ACC112 (cell line): ENCODE measurements around the gene ANKS1B.
"Not testable (repeated sequence)": the region's sequence is repeated elsewhere in the genome, so short reads cannot be mapped to it uniquely, and the experiment has no call there.

Experiments used
- H2AFZ ChIP-seq: fragments of 200-600 bp; sonication (generic); one replicate; pipeline ENCODE4 v1.6.0; 2017; ENCODE audit warnings: antibody characterized with exemption, low read length; ENCODE audit not compliant: unreplicated experiment
- H3K27ac ChIP-seq: fragments of 200-600 bp; sonication (generic); 2 replicates; pipeline ENCODE4 v1.5.1; 2014; ENCODE audit warnings: low read depth, mild to moderate bottlenecking, antibody characterized with exemption, low read length, moderate library complexity
- H3K27me3 ChIP-seq: fragments of 200-600 bp; sonication (generic); 2 replicates; pipeline ENCODE4 v1.6.1; 2014; ENCODE audit warnings: mild to moderate bottlenecking, antibody characterized with exemption, low read length, moderate library complexity, mixed read lengths; ENCODE audit not compliant: insufficient read depth
- H3K36me3 ChIP-seq: fragments of 200-600 bp; sonication (generic); 2 replicates; pipeline ENCODE4 v1.6.1; 2016; ENCODE audit warnings: mild to moderate bottlenecking, antibody characterized with exemption, low read length, moderate library complexity, mixed read lengths; ENCODE audit not compliant: insufficient read depth
- H3K4me1 ChIP-seq: fragments of 200-600 bp; sonication (generic); one replicate; pipeline ENCODE4 v1.6.1; 2016; ENCODE audit warnings: low read length, mixed read lengths; ENCODE audit not compliant: insufficient read depth, unreplicated experiment, control insufficient read depth
- H3K4me3 ChIP-seq: fragments of 200-600 bp; sonication (generic); 2 replicates; pipeline ENCODE4 v1.5.1; 2014; ENCODE audit warnings: mild to moderate bottlenecking, low read depth, low read length
- H3K79me2 ChIP-seq: fragments of 200-600 bp; sonication (generic); one replicate; pipeline ENCODE4 v1.6.0; 2016; ENCODE audit warnings: low read length; ENCODE audit not compliant: control insufficient read depth, unreplicated experiment, insufficient read depth

The ANKS1B gene

GRCh38 chr12:98769068-98769467 is 1215.7 kb downstream of the ANKS1B start:
- H3K79me2 ChIP-seq: no peaks in the 10 kb centered on the region
- H3K27ac ChIP-seq: no peak overlapping the region
- peaks cover 4% of the 10 kb centered on the region for H3K4me1 ChIP-seq
- H2AFZ ChIP-seq: no peak overlapping the region
- H3K36me3 ChIP-seq: no peaks in the 10 kb centered on the region
- H3K27me3 ChIP-seq: 0 out of 2 replicates have a peak, but pooled peaks cover 7% of the 10 kb centered on the region
- H3K4me3 ChIP-seq: no peak overlapping the region

- Histone ChIP-seq H3K27ac (no peak overlapping the region), H2AFZ (no peak overlapping the region)
These were observed 1217.5 kb downstream of the ANKS1B start for GRCh38 chr12:98767248-98767647.

GRCh38 chr12:98763656-98764055 is 1221.1 kb downstream of the ANKS1B start:
- Histone ChIP-seq H3K36me3 (no peaks in the 10 kb centered on the region), H3K79me2 (no peaks in the 10 kb centered on the region), H3K4me3 (no peak overlapping the region), H3K27ac (no peak overlapping the region), H3K4me1 (no peaks in the 10 kb centered on the region), H3K27me3 (peaks cover 23% of the 10 kb centered on the region), H2AFZ (no peak overlapping the region)

More at GRCh38 chr12:98767248-98767647, 1217.5 kb downstream of the ANKS1B start:
- H3K4me3 ChIP-seq: no peak overlapping the region
- no peaks in the 10 kb centered on the region for H3K36me3 ChIP-seq
- H3K4me1 ChIP-seq: peaks cover 4% of the 10 kb centered on the region
- H3K79me2 ChIP-seq: no peaks in the 10 kb centered on the region
- peaks cover 15% of the 10 kb centered on the region for H3K27me3 ChIP-seq

- Histone ChIP-seq H3K4me3 (no peak overlapping the region), H2AFZ (no peak overlapping the region), H3K4me1 (peaks cover 15% of the 10 kb centered on the region), H3K27me3 (peaks cover 15% of the 10 kb centered on the region), H3K36me3 (no peaks in the 10 kb centered on the region), H3K27ac (no peak overlapping the region), H3K79me2 (no peaks in the 10 kb centered on the region)
These were observed 1226.4 kb downstream of the ANKS1B start for GRCh38 chr12:98758331-98758730.

GRCh38 chr12:98757455-98757854 is 1227.3 kb downstream of the ANKS1B start:
- Histone ChIP-seq H3K4me1 (peaks cover 15% of the 10 kb centered on the region), H2AFZ (no peak overlapping the region), H3K27ac (no peak overlapping the region), H3K36me3 (no peaks in the 10 kb centered on the region), H3K79me2 (no peaks in the 10 kb centered on the region), H3K27me3 (peaks cover 10% of the 10 kb centered on the region; the same call in 1 of the 2 replicates), H3K4me3 (no peak overlapping the region)

GRCh38 chr12:98755855-98756254 is 1228.9 kb downstream of the ANKS1B start:
- H3K36me3 ChIP-seq, H3K27me3 ChIP-seq, H2AFZ ChIP-seq, H3K79me2 ChIP-seq, H3K4me3 ChIP-seq: not testable (repeated sequence)
- Histone ChIP-seq H3K4me1 (peaks cover 15% of the 10 kb centered on the region), H3K27ac (peak overlapping the region; percentile 5; the same call in 1 of the 2 replicates)

- no peak overlapping the region for H3K27ac ChIP-seq
- H3K36me3 ChIP-seq: no peaks in the 10 kb centered on the region
- H3K4me1 ChIP-seq: peaks cover 15% of the 10 kb centered on the region
- no peaks in the 10 kb centered on the region for H3K79me2 ChIP-seq
- no peak overlapping the region for H3K4me3 ChIP-seq
- no peaks in the 10 kb centered on the region for H3K27me3 ChIP-seq
- no peak overlapping the region for H2AFZ ChIP-seq
These were observed 1230.6 kb downstream of the ANKS1B start for GRCh38 chr12:98754095-98754494.

- Histone ChIP-seq H3K27ac (no peak overlapping the region; the same call in 1 of the 2 replicates), H2AFZ (no peak overlapping the region), H3K4me3 (no peak overlapping the region), H3K79me2 (no peaks in the 10 kb centered on the region), H3K4me1 (peaks cover 15% of the 10 kb centered on the region), H3K36me3 (no peaks in the 10 kb centered on the region), H3K27me3 (peaks cover under 1% of the 10 kb centered on the region; the same call in 1 of the 2 replicates)
These were observed 1232.0 kb downstream of the ANKS1B start for GRCh38 chr12:98752726-98753125.

GRCh38 chr12:98751580-98752115 is 1233.1 kb downstream of the ANKS1B start:
- peaks cover 15% of the 10 kb centered on the region for H3K4me1 ChIP-seq
- no peaks in the 10 kb centered on the region for H3K79me2 ChIP-seq
- H3K27me3 ChIP-seq: peaks cover 11% of the 10 kb centered on the region
- H2AFZ ChIP-seq: no peak overlapping the region
- H3K27ac ChIP-seq: no peak overlapping the region
- no peak overlapping the region for H3K4me3 ChIP-seq
- no peaks in the 10 kb centered on the region for H3K36me3 ChIP-seq

- no peak overlapping the region for H3K4me3 ChIP-seq
- H3K27ac ChIP-seq: no peak overlapping the region
- H3K36me3 ChIP-seq: no peaks in the 10 kb centered on the region
- H3K4me1 ChIP-seq: peaks cover 12% of the 10 kb centered on the region
- no peaks in the 10 kb centered on the region for H3K79me2 ChIP-seq
- H3K27me3 ChIP-seq: peaks cover 21% of the 10 kb centered on the region
- no peak overlapping the region for H2AFZ ChIP-seq
These were observed 1234.2 kb downstream of the ANKS1B start for GRCh38 chr12:98750511-98750910.

GRCh38 chr12:98748463-98748862 is 1236.3 kb downstream of the ANKS1B start:
- no peak overlapping the region for H2AFZ ChIP-seq
- peaks cover 6% of the 10 kb centered on the region for H3K4me1 ChIP-seq
- no peak overlapping the region for H3K4me3 ChIP-seq
- peaks cover 21% of the 10 kb centered on the region for H3K27me3 ChIP-seq
- H3K27ac ChIP-seq: no peak overlapping the region
- H3K36me3 ChIP-seq: no peaks in the 10 kb centered on the region
- no peaks in the 10 kb centered on the region for H3K79me2 ChIP-seq
